ENCODE data around the gene BCKDHA. TPM values are rescaled to one million over a fixed set of nuclear protein-coding genes. Genes with fewer than 3 reads are reported as not detected.

BCKDHA gene
- total and polyA plus RNA-seq, 8 donors = 1.8 to 80.6 (median 43.1) TPM

GRCh38 chr19:41392775-41393174 lies 4.8 kb upstream of the BCKDHA start:
- H3K4me1 ChIP-seq = peaks cover 0 to 20% (median 19%) of the 10 kb centered on the region in 4 donors
- no peak overlapping the region for H3K27ac ChIP-seq
- peaks cover 21 to 52% (median 51%) of the 10 kb centered on the region in 4 donors for H3K36me3 ChIP-seq
- H3K27me3 ChIP-seq = no peaks in the 10 kb centered on the region
- DNase-seq = no peak
- no peaks in the 10 kb centered on the region for H3K9me3 ChIP-seq
- intact Hi-C loops (cut with DNase I; ENCODE audit: low total_unique reads) = no loop called here
- no peak overlapping the region for H3K4me3 ChIP-seq
- no peak for TF ChIP-seq CTCF (IDR thresholded peaks at IDR 0.05)
- TF ChIP-seq POLR2AphosphoS5 (IDR thresholded peaks at IDR 0.05) = no peak
- no peak for TF ChIP-seq EP300 (IDR thresholded peaks at IDR 0.05)
- no peak for TF ChIP-seq POLR2A (IDR thresholded peaks at IDR 0.05)
- WGBS, 5 donors = 84 to 90% (median 87%) methylated on average over 12 of the region's 12 CpGs

- Histone ChIP-seq H3K9me3 (no peaks in the 10 kb centered on the region), H3K36me3 (peaks cover 19 to 26% (median 25%) of the 10 kb centered on the region in 4 donors), H3K4me1 (peaks cover 10 to 43% (median 35%) of the 10 kb centered on the region in 4 donors), H3K27me3 (no peaks in the 10 kb centered on the region), H3K4me3 (no peak overlapping the region), H3K27ac (no peak overlapping the region)
- intact Hi-C loops (cut with DNase I; ENCODE audit: low total_unique reads) = no loop called here
- TF ChIP-seq POLR2A (IDR thresholded peaks at IDR 0.05) (no peak), EP300 (IDR thresholded peaks at IDR 0.05) (no peak), CTCF (IDR thresholded peaks at IDR 0.05) (no peak), POLR2AphosphoS5 (IDR thresholded peaks at IDR 0.05) (no peak)
- WGBS, 5 donors = 64 to 75% (median 67%) methylated on average over 5 to 6 of the region's 6 CpGs
- DNase-seq = no peak
These were observed 2.3 kb upstream of the BCKDHA start for GRCh38 chr19:41395355-41395754.

GRCh38 chr19:41398050-41398418 lies 416 bp downstream of the BCKDHA start:
- no peak for DNase-seq
- Histone ChIP-seq H3K4me1 (peaks cover 10 to 46% (median 38%) of the 10 kb centered on the region in 4 donors), H3K9me3 (no peaks in the 10 kb centered on the region), H3K27ac (peak overlapping the region; percentile 81 to 89 (median 88)), H3K4me3 (peak overlapping the region; percentile 68 to 92 (median 82)), H3K36me3 (peaks cover 0 to 22% (median 12%) of the 10 kb centered on the region in 4 donors), H3K27me3 (no peaks in the 10 kb centered on the region)
- WGBS, 5 donors = 0 to 3% (median 0%) methylated on average over 5 of the region's 5 CpGs
- intact Hi-C loops (cut with DNase I; ENCODE audit: low total_unique reads) = no loop called here
- TF ChIP-seq EP300 (IDR thresholded peaks at IDR 0.05) (no peak), POLR2A (IDR thresholded peaks at IDR 0.05) (no peak), CTCF (IDR thresholded peaks at IDR 0.05) (no peak), POLR2AphosphoS5 (IDR thresholded peaks at IDR 0.05) (no peak)

- Histone ChIP-seq H3K36me3 (peaks cover 0 to 28% (median 16%) of the 10 kb centered on the region in 4 donors), H3K9me3 (no peaks in the 10 kb centered on the region), H3K27me3 (no peaks in the 10 kb centered on the region), H3K4me3 (peak overlapping the region; percentile 68 to 92 (median 82)), H3K4me1 (peaks cover 10 to 51% (median 40%) of the 10 kb centered on the region in 4 donors), H3K27ac (peak overlapping the region in 3 of 5 donors; percentile 87 to 88 (median 88))
- TF ChIP-seq EP300 (IDR thresholded peaks at IDR 0.05) = no peak
- TF ChIP-seq POLR2AphosphoS5 (IDR thresholded peaks at IDR 0.05) = no peak
- TF ChIP-seq POLR2A (IDR thresholded peaks at IDR 0.05) = no peak
- no peak for TF ChIP-seq CTCF (IDR thresholded peaks at IDR 0.05)
- DNase-seq = no peak
- intact Hi-C loops (cut with DNase I; ENCODE audit: low total_unique reads) = no loop called here
- WGBS, 5 donors = 29 to 44% (median 33%) methylated on average over 3 of the region's 3 CpGs
These were observed 980 bp downstream of the BCKDHA start for GRCh38 chr19:41398598-41398997.

Data from stomach (tissue), 9 donors.